Smooth muscle cell (in vitro differentiated cells): ENCODE results near the gene CPLX1. TPM values are rescaled to one million over a fixed set of nuclear protein-coding genes. Genes with fewer than 3 reads are reported as not detected.

Experiments used
- DNase-seq: peaks from one replicate; lab custom pipeline; 2025; ENCODE audit not compliant: unreplicated experiment; lab: John Stamatoyannopoulos, UW
- H2AFZ ChIP-seq: fragments of 200-600 bp; sonication (generic); 2 replicates; pipeline ENCODE4 v1.6.0; 2016; ENCODE audit warnings: antibody characterized with exemption, low read depth, mild to moderate bottlenecking
- H3F3A ChIP-seq: fragments of 200-600 bp; sonication (generic); 2 replicates; pipeline ENCODE4 v1.6.0; 2017; ENCODE audit warnings: antibody characterized with exemption, low read depth
- H3K27ac ChIP-seq: fragments of 200-600 bp; sonication (generic); 2 replicates; pipeline ENCODE4 v1.5.1; 2016; ENCODE audit warnings: low read depth, mild to moderate bottlenecking
- H3K27me3 ChIP-seq: fragments of 200-600 bp; sonication (generic); 2 replicates; pipeline ENCODE4 v1.6.1; 2016; ENCODE audit warnings: low read depth, mild to moderate bottlenecking
- H3K36me3 ChIP-seq: fragments of 200-600 bp; sonication (generic); 2 replicates; pipeline ENCODE4 v1.5.1; 2016; ENCODE audit warnings: low read depth
- H3K4me1 ChIP-seq: fragments of 200-600 bp; sonication (generic); 2 replicates; pipeline ENCODE4 v1.5.1; 2016; ENCODE audit warnings: low read depth
- H3K4me2 ChIP-seq: fragments of 200-600 bp; sonication (generic); 2 replicates; pipeline ENCODE4 v1.6.0; 2016; ENCODE audit warnings: mild to moderate bottlenecking
- H3K4me3 ChIP-seq: fragments of 200-600 bp; sonication (generic); 2 replicates; pipeline ENCODE4 v1.5.1; 2016; ENCODE audit warnings: mild to moderate bottlenecking
- H3K79me2 ChIP-seq: fragments of 200-600 bp; sonication (generic); 2 replicates; pipeline ENCODE4 v1.6.0; 2016; ENCODE audit warnings: low read depth, mild to moderate bottlenecking
- H3K9ac ChIP-seq: fragments of 200-600 bp; sonication (generic); 2 replicates; pipeline ENCODE4 v1.6.0; 2016; ENCODE audit warnings: low read depth
- H3K9me3 ChIP-seq: fragments of 200-600 bp; sonication (generic); replicated peaks from 2 replicates; pipeline ENCODE4 v1.5.1; 2016; ENCODE audit warnings: low read depth
- H4K20me1 ChIP-seq: fragments of 200-600 bp; sonication (generic); 2 replicates; pipeline ENCODE4 v1.6.0; 2016; ENCODE audit warnings: low read depth
- CTCF ChIP-seq: fragments of 200-600 bp; sonication (generic); IDR thresholded peaks from 2 replicates; pipeline ENCODE4 v1.5.1; 2017; ENCODE audit warnings: borderline replicate concordance, mild to moderate bottlenecking, antibody characterized with exemption; ENCODE audit not compliant: insufficient read depth, poor library complexity, severe bottlenecking
- WGBS: methylation state at CpG from one replicate; pipeline ENCODE4 v1.1.7; 2016; ENCODE audit warnings: low lambda C conversion rate; 5-methylcytosine and 5-hydroxymethylcytosine counted together
- polyA plus RNA-seq: library from polyadenylated mRNA; unstranded; fragments of >200 nt; fragmentation: Nextera tagmentation; extraction: Ambion mirVana; gene quantifications from 2 replicates; pipeline ENCODE4 v1.2.1, GENCODE V29; 2016
- total RNA-seq: library from RNA; depleted of rRNA; stranded (reverse); fragments of >200 nt; gene quantifications from 2 replicates; pipeline ENCODE4 v1.2.3, GENCODE V29; 2014

CPLX1 gene
- total and polyA plus RNA-seq, 2 experiments from 2014 or later: not detected

DNA sequence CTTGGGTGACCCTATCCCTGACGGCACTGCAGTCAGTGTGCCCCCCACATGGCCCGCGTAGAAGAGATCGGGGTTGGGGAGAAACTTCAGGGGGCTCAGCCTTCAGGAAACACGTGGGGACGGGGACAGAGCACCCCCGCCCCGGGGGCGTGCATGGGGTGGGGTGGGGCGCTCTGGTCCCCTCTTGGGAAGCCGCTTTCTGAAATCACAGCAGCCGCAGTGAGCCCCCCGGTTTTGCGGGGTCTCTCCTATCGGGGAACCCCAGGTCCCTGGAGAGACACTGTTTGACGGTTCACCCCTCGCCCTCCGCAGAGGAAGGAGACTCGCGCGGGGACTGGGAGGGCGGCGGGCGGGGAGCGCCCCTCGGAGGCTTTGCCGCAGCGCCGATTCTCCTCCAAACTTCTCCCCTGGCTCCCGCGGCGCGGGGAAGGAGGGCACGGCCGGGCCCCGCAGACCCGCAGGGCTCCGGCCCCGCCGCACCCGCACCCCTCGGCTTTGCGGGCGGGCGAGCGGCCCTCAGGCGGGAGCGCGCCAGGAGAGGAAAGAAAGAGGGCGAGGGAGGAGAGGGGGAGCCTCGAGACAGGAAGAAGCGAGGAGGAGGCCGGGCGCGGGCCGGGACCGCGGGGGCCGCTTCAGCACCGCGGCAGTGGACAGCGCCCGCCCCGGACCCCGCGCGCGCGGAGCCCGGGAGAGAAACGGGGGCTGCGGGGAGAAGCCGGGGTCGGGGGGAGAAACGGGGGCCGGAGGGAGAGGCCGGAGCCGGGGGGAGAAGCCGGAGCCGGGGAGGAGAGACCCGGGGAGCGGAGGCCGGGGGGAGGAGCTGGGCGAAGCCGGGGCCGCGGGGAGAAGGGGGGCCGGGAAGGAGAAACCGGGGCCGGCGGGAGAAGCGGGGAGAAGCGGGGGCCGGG, 612 bp downstream of the CPLX1 start:
- H3F3A ChIP-seq: no peaks in the 10 kb centered on the region
- H3K9ac ChIP-seq: no peak overlapping the region
- H2AFZ ChIP-seq: no peak overlapping the region
- no peak for TF ChIP-seq CTCF
- no peak overlapping the region for H3K27ac ChIP-seq
- no peaks in the 10 kb centered on the region for H3K4me1 ChIP-seq
- peak overlapping the region; percentile 88 for H3K4me2 ChIP-seq
- no peaks in the 10 kb centered on the region for H3K9me3 ChIP-seq
- H3K27me3 ChIP-seq: peaks cover 85% of the 10 kb centered on the region
- H3K4me3 ChIP-seq: peak overlapping the region; percentile 40
- H3K36me3 ChIP-seq: no peaks in the 10 kb centered on the region
- no peaks in the 10 kb centered on the region for H3K79me2 ChIP-seq
- H4K20me1 ChIP-seq: no peaks in the 10 kb centered on the region
- WGBS: 24% methylated on average over 33 of the region's 94 CpGs
- DNase-seq: no peak

DNA sequence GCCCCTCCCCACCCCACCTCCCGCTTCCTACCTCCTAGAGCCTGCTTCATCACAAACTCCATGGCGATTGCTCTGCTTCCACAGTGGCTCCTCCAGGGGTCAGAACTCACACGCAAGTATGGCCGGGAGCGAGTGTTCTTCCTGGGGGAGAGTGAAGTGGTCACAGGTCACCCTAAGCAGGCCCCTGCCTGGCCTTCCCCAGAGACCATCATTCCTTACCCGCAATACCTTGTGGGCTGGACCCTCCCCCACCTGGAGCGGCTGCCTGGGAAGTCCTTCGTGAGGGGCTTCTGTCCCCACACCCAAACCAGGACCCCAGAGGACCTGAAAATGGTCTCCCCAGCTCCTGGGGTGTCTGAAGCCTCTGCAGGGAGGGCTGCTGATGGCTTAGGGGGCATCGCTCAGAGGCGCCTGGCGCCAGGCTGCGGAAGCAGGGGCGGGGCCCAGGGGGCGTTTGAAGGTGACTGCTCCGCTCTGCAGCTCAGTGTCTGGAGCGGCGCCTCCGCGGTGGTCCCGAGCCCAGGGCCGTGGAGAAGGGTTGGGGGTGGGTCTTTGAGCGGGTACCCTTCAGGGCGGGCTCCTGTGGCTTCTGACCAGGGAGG, 1.4 kb downstream of the CPLX1 start:
- H3K9me3 ChIP-seq: no peaks in the 10 kb centered on the region
- no peak overlapping the region for H3K4me2 ChIP-seq
- H3K79me2 ChIP-seq: no peaks in the 10 kb centered on the region
- DNase-seq: no peak
- H3K4me3 ChIP-seq: no peak overlapping the region
- no peak for TF ChIP-seq CTCF
- no peaks in the 10 kb centered on the region for H4K20me1 ChIP-seq
- WGBS: 23% methylated on average over 21 of the region's 23 CpGs
- no peaks in the 10 kb centered on the region for H3K36me3 ChIP-seq
- no peak overlapping the region for H2AFZ ChIP-seq
- H3K27ac ChIP-seq: no peak overlapping the region
- no peak overlapping the region for H3K9ac ChIP-seq
- H3K4me1 ChIP-seq: no peaks in the 10 kb centered on the region
- no peaks in the 10 kb centered on the region for H3F3A ChIP-seq
- H3K27me3 ChIP-seq: peaks cover 82% of the 10 kb centered on the region

GRCh38 chr4:823761-824460, 2.0 kb downstream of the CPLX1 start:
- Histone ChIP-seq H3K36me3 (no peaks in the 10 kb centered on the region), H3K9me3 (no peaks in the 10 kb centered on the region), H3K27me3 (peaks cover 82% of the 10 kb centered on the region), H3F3A (no peaks in the 10 kb centered on the region), H3K9ac (no peak overlapping the region), H3K27ac (no peak overlapping the region), H4K20me1 (no peaks in the 10 kb centered on the region), H3K4me3 (no peak overlapping the region), H2AFZ (no peak overlapping the region), H3K79me2 (no peaks in the 10 kb centered on the region), H3K4me2 (no peak overlapping the region), H3K4me1 (no peaks in the 10 kb centered on the region)
- WGBS: 74% methylated on average over 24 of the region's 24 CpGs
- DNase-seq: no peak
- no peak for TF ChIP-seq CTCF
